ENCODE measurements around the gene C2. TPM values are rescaled to one million over a fixed set of nuclear protein-coding genes. Genes with fewer than 3 reads are reported as not detected.

The C2 gene
- total RNA-seq, 4 donors from 2014 or later, result 2.5 to 6.2 (median 4.4) TPM

DNA sequence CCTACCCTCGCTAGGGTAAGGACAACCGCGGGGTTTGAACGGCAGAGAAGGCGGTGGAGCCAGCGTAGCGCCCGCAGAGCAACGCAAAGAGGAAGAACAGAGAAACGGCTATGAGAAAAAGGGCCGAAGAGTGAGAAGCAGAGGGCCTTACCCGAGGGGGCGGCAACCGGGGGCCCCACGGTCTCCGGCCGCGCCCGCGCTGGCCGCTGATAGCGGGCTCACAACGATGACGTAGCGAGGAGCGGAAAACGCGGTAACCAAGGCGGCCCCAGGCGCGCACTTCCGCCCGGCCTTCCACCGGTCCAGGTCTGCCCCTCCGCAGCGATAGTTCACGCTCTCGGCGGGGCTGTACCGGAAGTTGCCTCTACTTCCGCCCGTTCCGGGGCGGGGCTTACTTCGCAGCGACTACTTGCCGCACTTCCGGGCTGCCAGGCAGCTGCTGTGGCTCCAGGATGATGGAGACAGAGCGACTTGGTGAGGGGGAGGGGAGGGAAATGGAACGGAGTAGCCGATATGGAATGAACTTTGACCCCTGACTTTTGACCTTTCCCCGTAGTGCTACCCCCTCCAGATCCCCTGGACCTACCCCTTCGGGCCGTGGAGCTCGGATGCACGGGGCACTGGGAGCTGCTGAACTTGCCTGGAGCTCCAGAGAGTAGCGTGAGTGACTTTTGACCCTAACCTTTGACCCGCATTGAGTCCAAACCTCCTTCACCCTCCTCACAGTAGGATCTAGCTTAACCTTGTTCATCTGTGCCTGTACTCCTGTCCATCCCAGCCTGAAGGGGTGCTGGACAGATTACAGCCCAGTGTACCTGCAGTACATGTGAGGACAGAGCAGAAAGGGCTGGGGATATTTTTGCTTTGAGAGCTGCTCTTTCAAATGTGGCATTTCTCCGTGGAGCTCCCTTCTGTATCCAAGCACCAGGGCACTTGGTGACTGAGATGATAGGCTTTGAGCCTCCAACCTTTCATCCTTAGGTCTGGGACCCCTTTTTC is 31.5 kb downstream of the C2 start, which contains the start of the genes NELFE and SKIC2:
NELFE (minus strand) TSS at position 231 of the 999 bp plus-strand sequence. CDS start 525 bp downstream, outside the sequence.
SKIC2 (plus strand) TSS at position 435 of the 999 bp plus-strand sequence; CDS start at position 453, 18 bp downstream.
- Histone ChIP-seq H3K27ac (peak within 1 kb of the TSS; percentile 55 to 76 (median 69)), H3K9me3 (no peaks in the 10 kb centered on the region), H3K27me3 (no peaks in the 10 kb centered on the region), H3K36me3 (peaks cover 53 to 60% of the 10 kb centered on the region in 2 donors), H3K4me1 (peaks cover 11 to 19% of the 10 kb centered on the region in 2 donors), H3K4me3 (replicated peaks in 1 of 3) (peak within 1 kb of the TSS; percentile 56 to 99 (median 89))
- TF ChIP-seq POLR2A (IDR thresholded peaks at IDR 0.05), result peak; percentile 38 to 69
- TF ChIP-seq, protein P1, sequence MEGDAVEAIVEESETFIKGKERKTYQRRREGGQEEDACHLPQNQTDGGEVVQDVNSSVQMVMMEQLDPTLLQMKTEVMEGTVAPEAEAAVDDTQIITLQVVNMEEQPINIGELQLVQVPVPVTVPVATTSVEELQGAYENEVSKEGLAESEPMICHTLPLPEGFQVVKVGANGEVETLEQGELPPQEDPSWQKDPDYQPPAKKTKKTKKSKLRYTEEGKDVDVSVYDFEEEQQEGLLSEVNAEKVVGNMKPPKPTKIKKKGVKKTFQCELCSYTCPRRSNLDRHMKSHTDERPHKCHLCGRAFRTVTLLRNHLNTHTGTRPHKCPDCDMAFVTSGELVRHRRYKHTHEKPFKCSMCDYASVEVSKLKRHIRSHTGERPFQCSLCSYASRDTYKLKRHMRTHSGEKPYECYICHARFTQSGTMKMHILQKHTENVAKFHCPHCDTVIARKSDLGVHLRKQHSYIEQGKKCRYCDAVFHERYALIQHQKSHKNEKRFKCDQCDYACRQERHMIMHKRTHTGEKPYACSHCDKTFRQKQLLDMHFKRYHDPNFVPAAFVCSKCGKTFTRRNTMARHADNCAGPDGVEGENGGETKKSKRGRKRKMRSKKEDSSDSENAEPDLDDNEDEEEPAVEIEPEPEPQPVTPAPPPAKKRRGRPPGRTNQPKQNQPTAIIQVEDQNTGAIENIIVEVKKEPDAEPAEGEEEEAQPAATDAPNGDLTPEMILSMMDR (IDR thresholded peaks at IDR 0.05), result no peak
- peak; percentile 97 to 98 for DNase-seq
- 0% methylated on average over 55 to 57 of the region's 59 CpGs for WGBS, 2 donors
- intact Hi-C loops (cut with DNase I), result no loop called here

DNA sequence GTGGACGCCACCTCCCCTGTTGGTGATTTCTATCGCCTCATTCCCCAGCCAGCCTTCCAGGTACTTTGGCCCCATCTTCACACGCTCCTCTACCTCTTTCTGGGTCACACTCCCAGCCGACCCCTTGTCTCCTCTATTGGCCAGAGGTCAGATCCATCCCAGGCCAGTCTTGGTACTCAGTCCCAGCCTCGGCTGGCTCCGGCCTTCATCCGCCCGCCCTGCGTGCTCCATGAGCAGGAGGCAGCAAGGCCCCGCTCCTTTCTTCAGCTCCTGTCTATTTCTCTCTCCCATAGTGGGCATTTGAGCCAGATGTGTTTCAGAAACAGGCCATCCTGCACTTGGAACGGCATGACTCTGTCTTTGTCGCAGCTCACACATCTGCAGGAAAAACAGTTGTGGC is 34.1 kb downstream of the C2 start:
- Histone ChIP-seq H3K27me3 (no peaks in the 10 kb centered on the region), H3K4me1 (peaks cover 11 to 19% of the 10 kb centered on the region in 2 donors), H3K4me3 (replicated peaks in 1 of 3) (no peak overlapping the region), H3K36me3 (peaks cover 36 to 57% of the 10 kb centered on the region in 2 donors), H3K27ac (no peak overlapping the region), H3K9me3 (no peaks in the 10 kb centered on the region)
- DNase-seq, result no peak
- intact Hi-C loops (cut with DNase I), result loop anchor here (10.0 kb wide), 1 partner anchor 287 kb away; no protein-coding TSS in a partner anchor
- no peak for TF ChIP-seq POLR2A (IDR thresholded peaks at IDR 0.05)
- TF ChIP-seq, protein P1 (IDR thresholded peaks at IDR 0.05), result no peak
- 97% methylated on average over 12 of the region's 12 CpGs for WGBS, 2 donors

DNA sequence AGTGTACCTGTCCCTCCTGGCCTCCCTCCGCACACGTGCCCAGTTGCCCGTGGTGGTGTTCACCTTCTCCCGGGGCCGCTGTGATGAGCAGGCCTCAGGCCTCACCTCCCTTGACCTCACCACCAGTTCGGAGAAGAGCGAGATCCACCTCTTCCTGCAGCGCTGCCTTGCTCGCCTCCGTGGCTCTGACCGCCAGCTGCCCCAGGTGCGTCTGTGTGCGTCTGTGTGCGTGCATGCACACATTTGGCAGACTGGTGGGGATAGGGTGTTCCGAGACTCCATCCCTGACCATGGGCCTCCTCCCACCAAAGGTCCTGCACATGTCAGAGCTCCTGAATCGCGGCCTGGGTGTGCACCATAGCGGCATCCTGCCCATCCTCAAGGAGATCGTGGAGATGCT is 36.4 kb downstream of the C2 start:
- H3K4me3 ChIP-seq (replicated peaks in 1 of 3), result no peak overlapping the region
- H3K36me3 ChIP-seq, result peaks cover 54 to 73% of the 10 kb centered on the region in 2 donors
- no peak for TF ChIP-seq POLR2A (IDR thresholded peaks at IDR 0.05)
- H3K9me3 ChIP-seq, result no peaks in the 10 kb centered on the region
- DNase-seq, result no peak
- no peak overlapping the region for H3K27ac ChIP-seq
- H3K27me3 ChIP-seq, result no peaks in the 10 kb centered on the region
- 93 to 97% methylated on average over 19 of the region's 19 CpGs for WGBS, 2 donors
- intact Hi-C loops (cut with DNase I), result loop anchor here (10.0 kb wide), 1 partner anchor 289 kb away; no protein-coding TSS in a partner anchor
- peaks cover 5 to 10% of the 10 kb centered on the region in 2 donors for H3K4me1 ChIP-seq

DNA sequence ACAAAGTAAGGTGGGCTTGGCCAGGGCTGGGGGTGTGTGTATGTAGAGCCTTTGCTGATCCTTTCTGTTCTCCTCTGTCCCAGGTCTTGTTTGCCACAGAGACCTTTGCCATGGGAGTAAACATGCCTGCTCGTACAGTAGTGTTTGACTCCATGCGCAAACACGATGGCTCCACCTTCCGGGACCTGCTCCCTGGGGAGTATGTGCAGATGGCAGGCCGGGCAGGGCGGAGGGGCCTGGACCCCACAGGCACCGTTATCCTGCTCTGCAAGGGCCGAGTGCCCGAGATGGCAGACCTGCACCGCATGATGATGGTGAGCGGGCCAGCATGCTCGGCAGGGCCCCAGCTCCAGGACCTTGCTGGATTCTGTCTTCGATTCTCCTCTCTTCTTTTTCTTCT is 38.2 kb downstream of the C2 start:
- 91 to 92% methylated on average over 13 of the region's 13 CpGs for WGBS, 2 donors
- intact Hi-C loops (cut with DNase I), result loop anchor here (10.0 kb wide), 1 partner anchor 291 kb away; no protein-coding TSS in a partner anchor
- H3K36me3 ChIP-seq, result peaks cover 65 to 85% of the 10 kb centered on the region in 2 donors

DNA sequence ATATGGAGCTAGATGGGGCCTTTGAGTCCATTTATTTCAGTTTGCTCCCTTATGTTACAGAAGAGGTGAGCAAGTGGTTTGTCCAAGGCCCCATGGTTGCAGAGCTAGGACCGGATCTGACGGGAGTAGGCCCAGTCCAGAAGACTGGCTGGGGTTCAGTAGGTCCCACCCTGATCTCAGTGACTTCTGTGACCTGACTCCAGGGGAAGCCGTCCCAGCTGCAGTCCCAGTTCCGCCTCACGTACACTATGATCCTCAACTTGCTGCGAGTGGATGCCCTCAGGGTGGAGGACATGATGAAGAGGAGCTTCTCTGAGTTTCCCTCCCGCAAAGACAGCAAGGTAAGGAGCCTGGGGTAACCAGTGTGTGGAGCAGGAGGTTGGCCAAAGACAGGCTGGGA is 39.0 kb downstream of the C2 start:
- TF ChIP-seq POLR2A (IDR thresholded peaks at IDR 0.05), result no peak
- TF ChIP-seq, protein P1 (IDR thresholded peaks at IDR 0.05), result no peak
- H3K27me3 ChIP-seq, result no peaks in the 10 kb centered on the region
- no peaks in the 10 kb centered on the region for H3K9me3 ChIP-seq
- peaks cover 60 to 78% of the 10 kb centered on the region in 2 donors for H3K36me3 ChIP-seq
- no peak for DNase-seq
- H3K4me3 ChIP-seq (replicated peaks in 1 of 3), result no peak overlapping the region
- peaks cover 0 to 11% of the 10 kb centered on the region in 2 donors for H3K4me1 ChIP-seq
- no peak overlapping the region for H3K27ac ChIP-seq
- WGBS, 2 donors, result 98 to 100% methylated on average over 1 to 7 of the region's 7 CpGs
- intact Hi-C loops (cut with DNase I), result loop anchor here (10.0 kb wide), 1 partner anchor 292 kb away; no protein-coding TSS in a partner anchor

More for the DNA sequence above, 38.2 kb downstream of the C2 start:
- Histone ChIP-seq H3K27me3 (no peaks in the 10 kb centered on the region), H3K9me3 (no peaks in the 10 kb centered on the region), H3K4me1 (peaks cover 0 to 4% of the 10 kb centered on the region in 2 donors), H3K4me3 (replicated peaks in 1 of 3) (no peak overlapping the region), H3K27ac (no peak overlapping the region)
- DNase-seq, result no peak
- no peak for TF ChIP-seq POLR2A (IDR thresholded peaks at IDR 0.05)
- TF ChIP-seq, protein P1 (IDR thresholded peaks at IDR 0.05), result no peak
